Liver (tissue), 9 donors: ENCODE results near the gene IRF2. TPM values are rescaled to one million over a fixed set of nuclear protein-coding genes. Genes with fewer than 3 reads are reported as not detected.

Source experiments
- DNase-seq: peaks from one replicate; pipeline ENCODE4 v3.0.0-alpha.2; 2017; ENCODE audit warnings: low spot score
- H3K27ac ChIP-seq, 2 donors: one replicate each; pipeline ENCODE4 v1.7.0; 2013; ENCODE audit warnings: inconsistent platforms in 2 of 2, low read length in 2 of 2, control low read depth in 1 of 2, low read depth in 1 of 2, mild to moderate bottlenecking in 1 of 2
- H3K27me3 ChIP-seq, 4 donors: one replicate each; pipeline versions ENCODE4 v1.6.1 to v1.7.0; 2013; ENCODE audit warnings: low read length in 3 of 4, inconsistent platforms in 1 of 4, mild to moderate bottlenecking in 1 of 4, moderate library complexity in 1 of 4; ENCODE audit not compliant: control insufficient read depth in 4 of 4, insufficient read depth in 4 of 4
- H3K36me3 ChIP-seq, 4 donors: one replicate each; pipeline versions ENCODE4 v1.6.1 to v1.7.0; 2013; ENCODE audit warnings: low read length in 3 of 4, mild to moderate bottlenecking in 3 of 4, low read depth in 1 of 4, moderate library complexity in 1 of 4; ENCODE audit not compliant: control insufficient read depth in 4 of 4, insufficient read depth in 3 of 4
- H3K4me1 ChIP-seq, 4 donors: one replicate each; pipeline versions ENCODE4 v1.6.1 to v1.7.0; 2013; ENCODE audit warnings: low read length in 3 of 4, mild to moderate bottlenecking in 3 of 4, moderate library complexity in 1 of 4; ENCODE audit not compliant: control insufficient read depth in 4 of 4, insufficient read depth in 4 of 4
- H3K4me3 ChIP-seq, 3 donors: one replicate each; pipeline versions ENCODE4 v1.6.1 to v1.7.0; 2013; ENCODE audit warnings: low read length in 3 of 3, control low read depth in 1 of 3, low read depth in 1 of 3, mild to moderate bottlenecking in 1 of 3
- H3K9ac ChIP-seq, 2 donors: one replicate each; pipeline ENCODE4 v1.7.0; 2013; ENCODE audit warnings: low read length in 2 of 2, mild to moderate bottlenecking in 2 of 2, moderate library complexity in 2 of 2, control low read depth in 1 of 2, low read depth in 1 of 2
- H3K9me3 ChIP-seq, 4 donors: one replicate each; pipeline versions ENCODE4 v1.6.1 to v1.7.0; 2013; ENCODE audit warnings: low read length in 3 of 4; ENCODE audit not compliant: control insufficient read depth in 4 of 4
- EGR1 ChIP-seq, 2 donors: IDR thresholded peaks; 2 replicates each; pipeline ENCODE4 v1.6.1; 2016 to 2018; ENCODE audit warnings: antibody characterized with exemption in 2 of 2, low read depth in 2 of 2
- FOXA1 ChIP-seq: IDR thresholded peaks from 2 replicates; pipeline ENCODE4 v1.6.1; 2016; ENCODE audit warnings: antibody characterized with exemption
- FOXA2 ChIP-seq: IDR thresholded peaks from 2 replicates; pipeline ENCODE4 v1.6.1; 2016; ENCODE audit warnings: antibody characterized with exemption
- GABPA ChIP-seq, 2 donors: IDR thresholded peaks in 1 of 2; conservative IDR thresholded peaks in 1 of 2; 2 replicates each; pipeline ENCODE4 v1.6.1; 2016; ENCODE audit warnings: antibody characterized with exemption in 2 of 2, mild to moderate bottlenecking in 1 of 2, moderate library complexity in 1 of 2
- HNF4G ChIP-seq: IDR thresholded peaks from 2 replicates; pipeline ENCODE4 v1.6.1; 2016; ENCODE audit warnings: antibody characterized with exemption
- JUND ChIP-seq, 2 donors: IDR thresholded peaks; 2 replicates each; pipeline ENCODE4 v1.6.1; 2016; ENCODE audit warnings: antibody characterized with exemption in 2 of 2
- NR2F2 ChIP-seq: IDR thresholded peaks from 2 replicates; pipeline ENCODE4 v1.6.1; 2016; ENCODE audit warnings: antibody characterized with exemption
- RAD21 ChIP-seq, 2 donors: IDR thresholded peaks; 2 replicates each; pipeline ENCODE4 v1.6.1; 2016; ENCODE audit warnings: antibody characterized with exemption in 2 of 2, mild to moderate bottlenecking in 2 of 2
- RXRA ChIP-seq, 2 donors: IDR thresholded peaks; 2 replicates each; pipeline ENCODE4 v1.6.1; 2017 to 2018; ENCODE audit warnings: antibody characterized with exemption in 2 of 2, mild to moderate bottlenecking in 1 of 2
- TAF1 ChIP-seq: conservative IDR thresholded peaks from 2 replicates; pipeline ENCODE4 v1.6.1; 2016; ENCODE audit warnings: antibody characterized with exemption, mild to moderate bottlenecking
- WGBS: extraction: QIAGEN DNeasy Blood & Tissue Kit; methylation state at CpG from one replicate; pipeline ENCODE4 v1.1.7; 2013; 5-methylcytosine and 5-hydroxymethylcytosine counted together
- polyA plus RNA-seq, 2 donors: library from polyadenylated mRNA; stranded (reverse) in 1 of 2; unstranded in 1 of 2; fragments of 200-250 nt in 1 of 2; fragments of >200 nt in 1 of 2; fragmentation: Nextera tagmentation in 1 of 2; extraction: Ambion mirVana in 1 of 2; gene quantifications; one replicate each; pipeline versions ENCODE4 v1.2.1 to v1.2.3, GENCODE V29; 2013 to 2015
- total RNA-seq, 2 donors: library from RNA; depleted of rRNA; stranded (reverse); fragments of >200 nt; gene quantifications; one replicate each; pipeline ENCODE4 v1.2.3, GENCODE V29; 2014
- TF ChIP-seq, protein P1 (sequence below): IDR thresholded peaks from 2 replicates; pipeline ENCODE4 v1.6.1; 2016; ENCODE audit warnings: antibody characterized with exemption
- TF ChIP-seq, protein P2 (sequence below): fragments of 150-350 bp; IDR thresholded peaks from 2 replicates; pipeline ENCODE4 v1.5.1; 2017; ENCODE audit warnings: improper control_type of control experiment, low read depth, low read length; ENCODE audit not compliant: missing input control
- TF ChIP-seq, protein P3 (sequence below): IDR thresholded peaks from 2 replicates; pipeline ENCODE4 v1.6.1; 2016; ENCODE audit warnings: antibody characterized with exemption
- TF ChIP-seq, protein P4 (sequence below): IDR thresholded peaks from 2 replicates; pipeline ENCODE4 v1.6.1; 2016; ENCODE audit warnings: antibody characterized with exemption
- TF ChIP-seq, protein P5 (sequence below): IDR thresholded peaks from 2 replicates; pipeline ENCODE4 v1.6.1; 2016; ENCODE audit warnings: antibody characterized with exemption, mild to moderate bottlenecking
- donor health status: healthy.
- donor health status: healthy.
- donor health status: healthy.
- donor health status: healthy.
- donor health status: healthy.

The IRF2 gene
- total and polyA plus RNA-seq, 4 donors: 12.9 to 25.5 (median 22.2) TPM

DNA sequence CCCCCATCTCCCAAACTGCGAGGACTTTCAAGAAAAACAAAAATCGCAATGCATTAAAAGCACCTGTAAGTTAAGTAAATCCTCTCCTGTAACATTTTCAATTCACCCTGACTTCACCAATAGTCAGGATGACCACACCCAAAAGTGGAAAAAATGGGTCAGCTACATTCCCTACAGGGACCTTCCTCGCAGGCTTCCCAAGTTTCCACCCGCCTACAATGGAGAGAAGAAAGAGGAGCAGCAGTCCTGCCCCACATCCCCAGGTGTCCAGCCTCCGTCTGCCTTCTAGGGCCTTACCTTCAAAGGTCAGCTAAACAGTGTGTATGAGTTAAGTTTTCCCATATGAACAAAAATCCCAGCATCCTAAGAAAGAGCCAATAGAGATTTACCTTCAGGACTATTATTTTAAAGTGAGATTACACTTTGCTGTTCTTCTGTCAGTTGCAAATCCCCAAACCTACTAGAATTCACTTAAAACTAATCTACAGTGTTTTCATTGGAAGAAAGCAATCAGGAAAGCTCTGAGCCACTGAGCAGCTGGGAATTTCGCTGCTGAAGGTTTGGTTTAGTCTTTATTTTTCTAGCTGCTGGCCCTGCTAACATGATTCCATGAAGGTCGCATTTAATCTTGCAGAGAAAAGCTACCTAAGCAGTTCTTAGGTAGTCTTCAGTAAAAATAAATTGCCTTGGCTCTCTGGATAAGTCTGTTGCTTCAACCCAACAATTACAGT, 12.5 kb downstream of the IRF2 start:
- Histone ChIP-seq H3K27ac (no peak overlapping the region), H3K9ac (no peak overlapping the region), H3K27me3 (no peaks in the 10 kb centered on the region), H3K36me3 (no peaks in the 10 kb centered on the region), H3K4me3 (no peak overlapping the region), H3K4me1 (peaks cover 6 to 45% (median 35%) of the 10 kb centered on the region in 4 donors), H3K9me3 (no peaks in the 10 kb centered on the region)
- no peak for DNase-seq
- TF ChIP-seq, protein P1, sequence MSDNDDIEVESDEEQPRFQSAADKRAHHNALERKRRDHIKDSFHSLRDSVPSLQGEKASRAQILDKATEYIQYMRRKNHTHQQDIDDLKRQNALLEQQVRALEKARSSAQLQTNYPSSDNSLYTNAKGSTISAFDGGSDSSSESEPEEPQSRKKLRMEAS: no peak
- TF ChIP-seq, protein P2, sequence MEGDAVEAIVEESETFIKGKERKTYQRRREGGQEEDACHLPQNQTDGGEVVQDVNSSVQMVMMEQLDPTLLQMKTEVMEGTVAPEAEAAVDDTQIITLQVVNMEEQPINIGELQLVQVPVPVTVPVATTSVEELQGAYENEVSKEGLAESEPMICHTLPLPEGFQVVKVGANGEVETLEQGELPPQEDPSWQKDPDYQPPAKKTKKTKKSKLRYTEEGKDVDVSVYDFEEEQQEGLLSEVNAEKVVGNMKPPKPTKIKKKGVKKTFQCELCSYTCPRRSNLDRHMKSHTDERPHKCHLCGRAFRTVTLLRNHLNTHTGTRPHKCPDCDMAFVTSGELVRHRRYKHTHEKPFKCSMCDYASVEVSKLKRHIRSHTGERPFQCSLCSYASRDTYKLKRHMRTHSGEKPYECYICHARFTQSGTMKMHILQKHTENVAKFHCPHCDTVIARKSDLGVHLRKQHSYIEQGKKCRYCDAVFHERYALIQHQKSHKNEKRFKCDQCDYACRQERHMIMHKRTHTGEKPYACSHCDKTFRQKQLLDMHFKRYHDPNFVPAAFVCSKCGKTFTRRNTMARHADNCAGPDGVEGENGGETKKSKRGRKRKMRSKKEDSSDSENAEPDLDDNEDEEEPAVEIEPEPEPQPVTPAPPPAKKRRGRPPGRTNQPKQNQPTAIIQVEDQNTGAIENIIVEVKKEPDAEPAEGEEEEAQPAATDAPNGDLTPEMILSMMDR: no peak
- TF ChIP-seq RAD21 (IDR thresholded peaks at IDR 0.05): no peak
- no peak for TF ChIP-seq GABPA (IDR thresholded peaks at IDR 0.05 in 1 of 2, conservative IDR thresholded peaks at IDR 0.05 in 1 of 2)
- no peak for TF ChIP-seq NR2F2
- no peak for TF ChIP-seq EGR1 (IDR thresholded peaks at IDR 0.05; ENCODE audit: low read depth in 2 of 2)
- TF ChIP-seq, protein P3, sequence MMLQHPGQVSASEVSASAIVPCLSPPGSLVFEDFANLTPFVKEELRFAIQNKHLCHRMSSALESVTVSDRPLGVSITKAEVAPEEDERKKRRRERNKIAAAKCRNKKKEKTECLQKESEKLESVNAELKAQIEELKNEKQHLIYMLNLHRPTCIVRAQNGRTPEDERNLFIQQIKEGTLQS: no peak
- no peak for TF ChIP-seq TAF1
- no peak for TF ChIP-seq FOXA2
- TF ChIP-seq, protein P4, sequence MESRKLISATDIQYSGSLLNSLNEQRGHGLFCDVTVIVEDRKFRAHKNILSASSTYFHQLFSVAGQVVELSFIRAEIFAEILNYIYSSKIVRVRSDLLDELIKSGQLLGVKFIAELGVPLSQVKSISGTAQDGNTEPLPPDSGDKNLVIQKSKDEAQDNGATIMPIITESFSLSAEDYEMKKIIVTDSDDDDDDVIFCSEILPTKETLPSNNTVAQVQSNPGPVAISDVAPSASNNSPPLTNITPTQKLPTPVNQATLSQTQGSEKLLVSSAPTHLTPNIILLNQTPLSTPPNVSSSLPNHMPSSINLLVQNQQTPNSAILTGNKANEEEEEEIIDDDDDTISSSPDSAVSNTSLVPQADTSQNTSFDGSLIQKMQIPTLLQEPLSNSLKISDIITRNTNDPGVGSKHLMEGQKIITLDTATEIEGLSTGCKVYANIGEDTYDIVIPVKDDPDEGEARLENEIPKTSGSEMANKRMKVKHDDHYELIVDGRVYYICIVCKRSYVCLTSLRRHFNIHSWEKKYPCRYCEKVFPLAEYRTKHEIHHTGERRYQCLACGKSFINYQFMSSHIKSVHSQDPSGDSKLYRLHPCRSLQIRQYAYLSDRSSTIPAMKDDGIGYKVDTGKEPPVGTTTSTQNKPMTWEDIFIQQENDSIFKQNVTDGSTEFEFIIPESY: no peak
- no peak for TF ChIP-seq FOXA1
- no peak for TF ChIP-seq HNF4G
- TF ChIP-seq JUND (IDR thresholded peaks at IDR 0.05): no peak
- WGBS: 86% methylated on average over 7 of the region's 7 CpGs

DNA sequence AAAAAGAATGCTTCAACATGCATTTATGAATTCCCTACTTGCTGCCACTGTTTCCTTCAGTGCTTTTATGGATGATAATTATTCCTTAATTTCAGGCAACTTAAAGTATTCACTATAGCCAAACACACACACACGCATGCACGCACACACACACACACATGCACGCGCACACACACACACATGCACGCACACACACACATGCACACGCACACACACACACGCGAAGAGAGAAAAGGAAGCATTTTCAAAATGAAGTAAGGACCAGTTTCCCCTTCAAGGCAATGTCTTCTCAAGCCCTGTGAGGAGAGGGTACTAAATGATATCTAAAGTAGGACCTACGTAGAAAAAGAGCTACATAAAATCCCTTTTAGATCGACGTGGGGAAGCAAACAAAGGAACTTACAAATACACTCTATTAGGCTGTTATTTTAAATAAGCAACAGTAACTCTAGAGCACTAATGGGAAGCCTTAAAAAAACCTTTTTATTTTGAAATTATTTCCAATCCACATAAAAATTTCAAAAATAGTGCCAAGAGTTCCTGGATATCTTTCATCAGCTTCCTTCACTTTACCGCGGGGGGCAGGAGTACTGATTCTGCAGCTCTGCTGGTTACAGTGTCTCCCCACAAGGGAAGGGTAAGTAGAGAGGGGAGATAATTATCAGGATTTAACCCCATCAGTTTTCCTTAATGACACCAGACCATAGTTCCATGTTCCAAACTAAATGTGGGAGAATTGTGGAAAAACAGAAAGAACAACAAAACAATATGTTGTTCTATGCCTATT, 13.7 kb downstream of the IRF2 start:
- Histone ChIP-seq H3K36me3 (peaks cover 0 to 2% (median 0%) of the 10 kb centered on the region in 4 donors), H3K4me3 (no peak overlapping the region), H3K4me1 (peaks cover 6 to 42% (median 32%) of the 10 kb centered on the region in 4 donors), H3K9ac (no peak overlapping the region), H3K9me3 (no peaks in the 10 kb centered on the region), H3K27ac (no peak overlapping the region), H3K27me3 (no peaks in the 10 kb centered on the region)
- WGBS: 76% methylated on average over 13 of the region's 13 CpGs
- TF ChIP-seq RAD21 (IDR thresholded peaks at IDR 0.05): no peak
- TF ChIP-seq GABPA (IDR thresholded peaks at IDR 0.05 in 1 of 2, conservative IDR thresholded peaks at IDR 0.05 in 1 of 2): no peak
- TF ChIP-seq TAF1: no peak
- TF ChIP-seq, protein P5, sequence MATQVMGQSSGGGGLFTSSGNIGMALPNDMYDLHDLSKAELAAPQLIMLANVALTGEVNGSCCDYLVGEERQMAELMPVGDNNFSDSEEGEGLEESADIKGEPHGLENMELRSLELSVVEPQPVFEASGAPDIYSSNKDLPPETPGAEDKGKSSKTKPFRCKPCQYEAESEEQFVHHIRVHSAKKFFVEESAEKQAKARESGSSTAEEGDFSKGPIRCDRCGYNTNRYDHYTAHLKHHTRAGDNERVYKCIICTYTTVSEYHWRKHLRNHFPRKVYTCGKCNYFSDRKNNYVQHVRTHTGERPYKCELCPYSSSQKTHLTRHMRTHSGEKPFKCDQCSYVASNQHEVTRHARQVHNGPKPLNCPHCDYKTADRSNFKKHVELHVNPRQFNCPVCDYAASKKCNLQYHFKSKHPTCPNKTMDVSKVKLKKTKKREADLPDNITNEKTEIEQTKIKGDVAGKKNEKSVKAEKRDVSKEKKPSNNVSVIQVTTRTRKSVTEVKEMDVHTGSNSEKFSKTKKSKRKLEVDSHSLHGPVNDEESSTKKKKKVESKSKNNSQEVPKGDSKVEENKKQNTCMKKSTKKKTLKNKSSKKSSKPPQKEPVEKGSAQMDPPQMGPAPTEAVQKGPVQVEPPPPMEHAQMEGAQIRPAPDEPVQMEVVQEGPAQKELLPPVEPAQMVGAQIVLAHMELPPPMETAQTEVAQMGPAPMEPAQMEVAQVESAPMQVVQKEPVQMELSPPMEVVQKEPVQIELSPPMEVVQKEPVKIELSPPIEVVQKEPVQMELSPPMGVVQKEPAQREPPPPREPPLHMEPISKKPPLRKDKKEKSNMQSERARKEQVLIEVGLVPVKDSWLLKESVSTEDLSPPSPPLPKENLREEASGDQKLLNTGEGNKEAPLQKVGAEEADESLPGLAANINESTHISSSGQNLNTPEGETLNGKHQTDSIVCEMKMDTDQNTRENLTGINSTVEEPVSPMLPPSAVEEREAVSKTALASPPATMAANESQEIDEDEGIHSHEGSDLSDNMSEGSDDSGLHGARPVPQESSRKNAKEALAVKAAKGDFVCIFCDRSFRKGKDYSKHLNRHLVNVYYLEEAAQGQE: no peak
- TF ChIP-seq, protein P4: no peak
- no peak for TF ChIP-seq RXRA (IDR thresholded peaks at IDR 0.05)
- no peak for DNase-seq
